ENCODE data around the gene CCNI. TPM values are rescaled to one million over a fixed set of nuclear protein-coding genes. Genes with fewer than 3 reads are reported as not detected.

The CCNI gene
- total and polyA plus RNA-seq, 2 experiments from 2014 or later, result 121 to 166 TPM

GRCh38 chr4:77003400-77003799 is 72.4 kb downstream of the CCNI start:
- Histone ChIP-seq H3K4me2 (ENCODE audit: unreplicated experiment) (peak overlapping the region; percentile 1), H3F3A (ENCODE audit: insufficient read depth) (peaks cover 97% of the 10 kb centered on the region), H3K27me3 (replicated peaks; ENCODE audit: insufficient read depth) (no peaks in the 10 kb centered on the region), H2AFZ (no peak overlapping the region), H4K20me1 (ENCODE audit: insufficient read depth) (no peaks in the 10 kb centered on the region), H3K9me3 (ENCODE audit: low read depth) (no peaks in the 10 kb centered on the region), H3K4me1 (ENCODE audit: insufficient read depth) (peaks cover 72% of the 10 kb centered on the region), H3K9me2 (ENCODE audit: insufficient read depth) (no peaks in the 10 kb centered on the region), H3K9ac (no peak overlapping the region), H3K79me2 (ENCODE audit: insufficient read depth) (peaks cover 95% of the 10 kb centered on the region), H3K27ac (peak overlapping the region; percentile 43), H3K36me3 (ENCODE audit: low read depth) (peaks cover 77% of the 10 kb centered on the region), H3K4me3 (no peak overlapping the region)
- TF ChIP-seq EZH2 (IDR thresholded peaks at IDR 0.05; ENCODE audit: insufficient read depth, poor library complexity, severe bottlenecking), result no peak
- no peak for TF ChIP-seq EZH2phosphoT487 (IDR thresholded peaks at IDR 0.05; ENCODE audit: insufficient read depth, low read depth)
- no peak for DNase-seq
- in situ Hi-C loops (cut with MboI), result no loop called here

GRCh38 chr4:77002321-77003107 is 73.3 kb downstream of the CCNI start:
- Histone ChIP-seq H3K79me2 (ENCODE audit: insufficient read depth) (peaks cover 96% of the 10 kb centered on the region), H3F3A (ENCODE audit: insufficient read depth) (peaks cover 92% of the 10 kb centered on the region), H3K9ac (peak overlapping the region; percentile 24), H3K36me3 (ENCODE audit: low read depth) (peaks cover 81% of the 10 kb centered on the region), H3K9me3 (ENCODE audit: low read depth) (no peaks in the 10 kb centered on the region), H3K4me1 (ENCODE audit: insufficient read depth) (peaks cover 66% of the 10 kb centered on the region), H3K4me2 (ENCODE audit: unreplicated experiment) (peak overlapping the region; percentile 43), H3K9me2 (ENCODE audit: insufficient read depth) (no peaks in the 10 kb centered on the region), H4K20me1 (ENCODE audit: insufficient read depth) (no peaks in the 10 kb centered on the region), H3K27me3 (replicated peaks; ENCODE audit: insufficient read depth) (no peaks in the 10 kb centered on the region), H3K27ac (peak overlapping the region; percentile 43), H2AFZ (no peak overlapping the region), H3K4me3 (peak overlapping the region; percentile 32; the same call in 1 of the 2 replicates)
- in situ Hi-C loops (cut with MboI), result no loop called here
- no peak for TF ChIP-seq EZH2phosphoT487 (IDR thresholded peaks at IDR 0.05; ENCODE audit: insufficient read depth, low read depth)
- TF ChIP-seq EZH2 (IDR thresholded peaks at IDR 0.05; ENCODE audit: insufficient read depth, poor library complexity, severe bottlenecking), result no peak
- 74 to 81% methylated on average over 5 of the region's 5 CpGs for WGBS, 2 experiments (ENCODE audit: low coverage in 1 of 2, low lambda C conversion rate in 2 of 2, missing lambda C conversion rate in 2 of 2)
- DNase-seq, result no peak

- in situ Hi-C loops (cut with MboI), result no loop called here
- peak overlapping the region; percentile 32; the same call in 1 of the 2 replicates for H3K4me3 ChIP-seq
- peaks cover 60% of the 10 kb centered on the region for H3K4me1 ChIP-seq (ENCODE audit: insufficient read depth)
- no peaks in the 10 kb centered on the region for H3K9me3 ChIP-seq (ENCODE audit: low read depth)
- peaks cover 86% of the 10 kb centered on the region for H3F3A ChIP-seq (ENCODE audit: insufficient read depth)
- peak overlapping the region; percentile 43 for H3K27ac ChIP-seq
- no peaks in the 10 kb centered on the region for H3K27me3 ChIP-seq (replicated peaks; ENCODE audit: insufficient read depth)
- 0 to 5% methylated on average over 1 of the region's 1 CpG for WGBS, 2 experiments (ENCODE audit: low coverage in 1 of 2, low lambda C conversion rate in 2 of 2, missing lambda C conversion rate in 2 of 2)
- TF ChIP-seq EZH2 (IDR thresholded peaks at IDR 0.05; ENCODE audit: insufficient read depth, poor library complexity, severe bottlenecking), result no peak
- TF ChIP-seq EZH2phosphoT487 (IDR thresholded peaks at IDR 0.05; ENCODE audit: insufficient read depth, low read depth), result no peak
- no peak overlapping the region for H2AFZ ChIP-seq
- H3K36me3 ChIP-seq (ENCODE audit: low read depth), result peaks cover 86% of the 10 kb centered on the region
- no peaks in the 10 kb centered on the region for H4K20me1 ChIP-seq (ENCODE audit: insufficient read depth)
- H3K9ac ChIP-seq, result peak overlapping the region; percentile 24
- H3K79me2 ChIP-seq (ENCODE audit: insufficient read depth), result peaks cover 100% of the 10 kb centered on the region
- H3K4me2 ChIP-seq (ENCODE audit: unreplicated experiment), result peak overlapping the region; percentile 43
- DNase-seq, result peak; percentile 76
- no peaks in the 10 kb centered on the region for H3K9me2 ChIP-seq (ENCODE audit: insufficient read depth)
These were observed 73.9 kb downstream of the CCNI start for GRCh38 chr4:77001907-77002306.

GRCh38 chr4:76998251-76998901 is 77.4 kb downstream of the CCNI start:
- H3K27me3 ChIP-seq (replicated peaks; ENCODE audit: insufficient read depth), result no peaks in the 10 kb centered on the region
- H3K4me2 ChIP-seq (ENCODE audit: unreplicated experiment), result no peak overlapping the region
- H3K9me2 ChIP-seq (ENCODE audit: insufficient read depth), result no peaks in the 10 kb centered on the region
- peaks cover 77% of the 10 kb centered on the region for H3F3A ChIP-seq (ENCODE audit: insufficient read depth)
- no peak overlapping the region for H3K4me3 ChIP-seq
- TF ChIP-seq EZH2phosphoT487 (IDR thresholded peaks at IDR 0.05; ENCODE audit: insufficient read depth, low read depth), result no peak
- no peak for TF ChIP-seq EZH2 (IDR thresholded peaks at IDR 0.05; ENCODE audit: insufficient read depth, poor library complexity, severe bottlenecking)
- peaks cover 64% of the 10 kb centered on the region for H3K36me3 ChIP-seq (ENCODE audit: low read depth)
- peak; percentile 46 for DNase-seq
- in situ Hi-C loops (cut with MboI), result no loop called here
- H3K79me2 ChIP-seq (ENCODE audit: insufficient read depth), result peaks cover 100% of the 10 kb centered on the region
- H3K4me1 ChIP-seq (ENCODE audit: insufficient read depth), result peaks cover 49% of the 10 kb centered on the region
- H3K27ac ChIP-seq, result peak overlapping the region; percentile 18
- no peaks in the 10 kb centered on the region for H3K9me3 ChIP-seq (ENCODE audit: low read depth)
- H3K9ac ChIP-seq, result no peak overlapping the region
- no peaks in the 10 kb centered on the region for H4K20me1 ChIP-seq (ENCODE audit: insufficient read depth)
- 61 to 63% methylated on average over 8 of the region's 8 CpGs for WGBS, 2 experiments (ENCODE audit: low coverage in 1 of 2, low lambda C conversion rate in 2 of 2, missing lambda C conversion rate in 2 of 2)
- H2AFZ ChIP-seq, result no peak overlapping the region
